H9 (cell line): ENCODE results near the gene CTNNA3. TPM values are rescaled to one million over a fixed set of nuclear protein-coding genes. Genes with fewer than 3 reads are reported as not detected.

Source experiments
- DNase-seq: peaks from one replicate; pipeline ENCODE4 v3.0.0-alpha.2; 2017
- H2AFZ ChIP-seq: one replicate; pipeline ENCODE4 v1.6.1; 2013; ENCODE audit warnings: mild to moderate bottlenecking, low read length, control low read depth, moderate library complexity
- H2AK5ac ChIP-seq: 2 replicates; pipeline ENCODE4 v1.6.1; 2013; ENCODE audit warnings: low read length, control low read depth, mixed read lengths; ENCODE audit not compliant: insufficient read length
- H2BK120ac ChIP-seq: one replicate; pipeline ENCODE4 v1.6.1; 2013; ENCODE audit warnings: low read depth, mild to moderate bottlenecking, low read length, control low read depth, inconsistent platforms; ENCODE audit not compliant: poor library complexity, severe bottlenecking
- H2BK12ac ChIP-seq: 2 replicates; pipeline ENCODE4 v1.6.1; 2013; ENCODE audit warnings: low read length, control low read depth, mixed read lengths, low read depth; ENCODE audit not compliant: insufficient read length
- H2BK15ac ChIP-seq: 2 replicates; pipeline ENCODE4 v1.6.1; 2013; ENCODE audit warnings: low read depth, low read length, control low read depth
- H2BK20ac ChIP-seq: one replicate; pipeline ENCODE4 v1.6.1; 2013; ENCODE audit warnings: low read depth, mild to moderate bottlenecking, low read length, control low read depth, inconsistent platforms; ENCODE audit not compliant: poor library complexity, severe bottlenecking
- H2BK5ac ChIP-seq: 2 replicates; pipeline ENCODE4 v1.6.1; 2013; ENCODE audit warnings: low read length, control low read depth, mixed read lengths; ENCODE audit not compliant: insufficient read length
- H3K14ac ChIP-seq: 2 replicates; pipeline ENCODE4 v1.6.1; 2013; ENCODE audit warnings: low read length, control low read depth; ENCODE audit not compliant: insufficient read depth
- H3K18ac ChIP-seq: 2 replicates; pipeline ENCODE4 v1.6.1; 2013; ENCODE audit warnings: low read depth, mild to moderate bottlenecking, mixed read lengths, low read length, control low read depth; ENCODE audit not compliant: insufficient read length
- H3K23ac ChIP-seq: 2 replicates; pipeline ENCODE4 v1.6.1; 2013; ENCODE audit warnings: low read length, control low read depth, mixed read lengths, low read depth; ENCODE audit not compliant: insufficient read length
- H3K23me2 ChIP-seq: 2 replicates; pipeline ENCODE4 v1.6.1; 2013; ENCODE audit warnings: low read depth, mild to moderate bottlenecking, mixed read lengths, low read length, control low read depth; ENCODE audit not compliant: insufficient read length, poor library complexity, severe bottlenecking
- H3K27ac ChIP-seq: 2 replicates; pipeline ENCODE4 v1.5.1; 2013; ENCODE audit warnings: low read length, control low read depth, mixed read lengths, low read depth; ENCODE audit not compliant: insufficient read length
- H3K27me3 ChIP-seq: 2 replicates; pipeline ENCODE4 v1.6.1; 2013; ENCODE audit warnings: low read length, control low read depth, inconsistent platforms; ENCODE audit not compliant: insufficient read depth
- H3K4ac ChIP-seq: 2 replicates; pipeline ENCODE4 v1.6.1; 2013; ENCODE audit warnings: low read depth, mild to moderate bottlenecking, control low read depth, inconsistent platforms, low read length, moderate library complexity
- H3K4me1 ChIP-seq: 2 replicates; pipeline ENCODE4 v1.6.1; 2013; ENCODE audit warnings: low read length, control low read depth, inconsistent platforms; ENCODE audit not compliant: insufficient read depth
- H3K4me2 ChIP-seq: 2 replicates; pipeline ENCODE4 v1.6.1; 2013; ENCODE audit warnings: low read length, control low read depth, mixed read lengths; ENCODE audit not compliant: insufficient read length, insufficient read depth
- H3K56ac ChIP-seq: 2 replicates; pipeline ENCODE4 v1.6.1; 2013; ENCODE audit warnings: low read depth, mild to moderate bottlenecking, mixed read lengths, low read length, control low read depth; ENCODE audit not compliant: insufficient read length
- H3K79me1 ChIP-seq: 2 replicates; pipeline ENCODE4 v1.6.1; 2013; ENCODE audit warnings: low read depth, mild to moderate bottlenecking, moderate library complexity, low read length, control low read depth, inconsistent platforms; ENCODE audit not compliant: insufficient read depth, poor library complexity, severe bottlenecking
- H3K79me2 ChIP-seq: 2 replicates; pipeline ENCODE4 v1.6.1; 2013; ENCODE audit warnings: low read length, control low read depth, inconsistent platforms; ENCODE audit not compliant: insufficient read depth
- H3K9ac ChIP-seq: 2 replicates; pipeline ENCODE4 v1.6.1; 2013; ENCODE audit warnings: low read length, control low read depth, mixed read lengths; ENCODE audit not compliant: insufficient read length; ENCODE audit errors: extremely low read depth
- H3K9me3 ChIP-seq: one replicate; pipeline ENCODE4 v1.6.1; 2013; ENCODE audit warnings: low read depth, low read length, inconsistent platforms; ENCODE audit not compliant: control insufficient read depth
- H3T11ph ChIP-seq: one replicate; pipeline ENCODE4 v1.6.1; 2013; ENCODE audit warnings: mild to moderate bottlenecking, low read length, control low read depth, inconsistent platforms
- H4K20me1 ChIP-seq: one replicate; pipeline ENCODE4 v1.6.1; 2013; ENCODE audit not compliant: control insufficient read depth, insufficient read length, insufficient read depth
- H4K5ac ChIP-seq: 2 replicates; pipeline ENCODE4 v1.6.1; 2013; ENCODE audit warnings: low read depth, mild to moderate bottlenecking, mixed read lengths, low read length, control low read depth; ENCODE audit not compliant: insufficient read length
- H4K8ac ChIP-seq: replicated peaks from 2 replicates; pipeline ENCODE4 v1.6.1; 2013; ENCODE audit warnings: low read length, control low read depth, mixed read lengths, low read depth; ENCODE audit not compliant: insufficient read length
- H4K91ac ChIP-seq: 2 replicates; pipeline ENCODE4 v1.6.1; 2013; ENCODE audit warnings: low read depth, mild to moderate bottlenecking, moderate library complexity, mixed read lengths, low read length, control low read depth; ENCODE audit not compliant: insufficient read length
- H3K27ac Mint-ChIP-seq, 3 experiments: 2 replicates in 2 of 3; 3 replicates in 1 of 3; pipeline ENCODE4 v1.8.0; 2020 to 2021; ENCODE audit warnings: mixed read lengths in 3 of 3, mild to moderate bottlenecking in 1 of 3, moderate library complexity in 1 of 3
- H3K27me3 Mint-ChIP-seq: 2 replicates; pipeline ENCODE4 v1.8.0; 2021; ENCODE audit warnings: low read depth, mild to moderate bottlenecking, moderate library complexity, mixed read lengths
- H3K36me3 Mint-ChIP-seq, 3 experiments: 2 replicates in 2 of 3; 3 replicates in 1 of 3; pipeline ENCODE4 v1.8.0; 2020 to 2021; ENCODE audit warnings: low read depth in 3 of 3, mixed read lengths in 3 of 3; ENCODE audit not compliant: insufficient read depth in 1 of 3
- H3K4me1 Mint-ChIP-seq, 2 experiments: 2 replicates each; pipeline ENCODE4 v1.8.0; 2020; ENCODE audit warnings: mixed read lengths in 2 of 2
- H3K4me3 Mint-ChIP-seq, 2 experiments: 2 replicates in 1 of 2; 3 replicates in 1 of 2; pipeline ENCODE4 v1.8.0; 2020 to 2021; ENCODE audit warnings: mild to moderate bottlenecking in 2 of 2, mixed read lengths in 2 of 2, moderate library complexity in 1 of 2
- H3K9me3 Mint-ChIP-seq, 2 experiments: 2 replicates in 1 of 2; 3 replicates in 1 of 2; pipeline ENCODE4 v1.8.0; 2020; ENCODE audit warnings: mild to moderate bottlenecking in 2 of 2, mixed read lengths in 2 of 2, moderate library complexity in 1 of 2
- CTCF ChIP-seq: fragments of 200-600 bp; sonication (generic); conservative IDR thresholded peaks from 3 replicates; pipeline ENCODE4 v1.8.0; 2021; ENCODE audit warnings: antibody characterized with exemption, mild to moderate bottlenecking
- WGBS: extraction: QIAGEN DNeasy Blood & Tissue Kit; methylation state at CpG from one replicate; pipeline ENCODE4 v1.1.7; 2013; ENCODE audit warnings: missing lambda C conversion rate, low lambda C conversion rate, mixed read lengths; ENCODE audit not compliant: insufficient read length; ENCODE audit errors: extremely low coverage; 5-methylcytosine and 5-hydroxymethylcytosine counted together
- total RNA-seq: library from RNA; stranded (reverse); gene quantifications from 2 replicates; pipeline ENCODE4 v1.2.1, GENCODE V29; 2021

Gene CTNNA3
- total RNA-seq, 1 experiment from 2014 or later: 3.3 TPM

- H4K91ac ChIP-seq: no peak overlapping the region
- no peak overlapping the region for H3K4ac ChIP-seq
These were observed 1143.7 kb downstream of the CTNNA3 start for GRCh38 chr10:66552331-66552730.

More at GRCh38 chr10:66552331-66552730, 1143.7 kb downstream of the CTNNA3 start:
- H3K27ac Mint-ChIP-seq: no peak overlapping the region
- no peak overlapping the region for H4K8ac ChIP-seq
- no peak overlapping the region for H3K23ac ChIP-seq
- H2BK120ac ChIP-seq: no peak overlapping the region
- no peaks in the 10 kb centered on the region for H3K4me1 Mint-ChIP-seq
- H4K20me1 ChIP-seq: no peaks in the 10 kb centered on the region
- no peak overlapping the region for H3K56ac ChIP-seq
- no peak overlapping the region for H2BK15ac ChIP-seq
- H3K27me3 Mint-ChIP-seq: no peaks in the 10 kb centered on the region
- DNase-seq: no peak
- no peak overlapping the region for H2BK20ac ChIP-seq
- H3K9me3 Mint-ChIP-seq: peaks cover 0 to 3% of the 10 kb centered on the region in 2 experiments; a peak in 1 of 5 replicates
- no peak overlapping the region for H3T11ph ChIP-seq
- no peak overlapping the region for H4K5ac ChIP-seq
- no peak overlapping the region for H2BK12ac ChIP-seq
- no peak overlapping the region for H2AFZ ChIP-seq
- H3K79me2 ChIP-seq: no peaks in the 10 kb centered on the region
- no peak overlapping the region for H3K4me2 ChIP-seq
- H3K18ac ChIP-seq: no peak overlapping the region
- no peak overlapping the region for H3K27ac ChIP-seq
- H3K14ac ChIP-seq: no peak overlapping the region
- no peaks in the 10 kb centered on the region for H3K27me3 ChIP-seq
- H3K36me3 Mint-ChIP-seq: no peaks in the 10 kb centered on the region; a peak in 1 of 7 replicates
- H3K79me1 ChIP-seq: no peaks in the 10 kb centered on the region
- no peaks in the 10 kb centered on the region for H3K4me1 ChIP-seq
- no peak overlapping the region for H3K4me3 Mint-ChIP-seq
- no peak overlapping the region for H2BK5ac ChIP-seq
- no peak for TF ChIP-seq CTCF
- no peak overlapping the region for H3K9ac ChIP-seq
- H2AK5ac ChIP-seq: no peak overlapping the region
- no peaks in the 10 kb centered on the region for H3K9me3 ChIP-seq
- WGBS: no CpG with 5 or more reads among the region's 1 CpG
- no peaks in the 10 kb centered on the region for H3K23me2 ChIP-seq
